NB4 (cell line): ENCODE measurements around the gene HOXC10.
A peak's percentile ranks its signal among the peaks of the same experiment; 100 is the strongest.

Source experiments
- DNase-seq: peaks from one replicate; pipeline ENCODE4 v3.0.0; 2010; ENCODE audit warnings: low read depth
- H3K4me3 ChIP-seq: one replicate; pipeline ENCODE4 v1.5.1; 2011; ENCODE audit warnings: mild to moderate bottlenecking, low read depth, low read length, moderate library complexity
- CTCF ChIP-seq: IDR thresholded peaks from one replicate; pipeline ENCODE4 v1.5.1; 2012; ENCODE audit warnings: low read depth, low read length
- MYC ChIP-seq: IDR thresholded peaks from 2 replicates; pipeline ENCODE4 v1.6.1; 2011; ENCODE audit warnings: low read depth, low read length
- POLR2A ChIP-seq: IDR thresholded peaks from 2 replicates; pipeline ENCODE4 v1.6.1; 2011; ENCODE audit warnings: mild to moderate bottlenecking; ENCODE audit not compliant: insufficient read length; ENCODE audit errors: extremely low read depth
- TF ChIP-seq, protein P1 (sequence below): IDR thresholded peaks from 2 replicates; pipeline ENCODE4 v1.6.1; 2011; ENCODE audit warnings: low read depth, low read length

The HOXC10 gene

DNA sequence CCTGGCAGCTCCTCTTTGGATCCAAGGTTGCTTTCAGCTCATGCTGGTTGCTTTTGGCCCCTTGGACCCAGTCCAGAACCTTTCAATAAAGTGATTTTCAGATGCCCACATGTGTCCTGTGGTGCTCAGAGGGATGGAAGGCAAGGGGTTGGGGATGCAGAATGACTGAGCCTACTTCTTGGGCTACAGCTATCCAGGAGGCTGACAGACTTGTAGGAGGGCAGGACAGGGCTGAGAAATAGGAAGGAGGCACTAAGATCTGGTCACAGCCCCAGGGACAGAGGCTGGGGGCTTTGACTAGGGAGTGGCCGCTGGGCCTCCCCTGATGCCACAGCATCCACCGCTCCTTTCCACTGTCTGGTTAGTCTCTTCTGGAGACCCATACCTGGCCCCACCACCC lies 13.3 kb upstream of the HOXC10 start:
- H3K4me3 ChIP-seq = no peak overlapping the region
- no peak for DNase-seq
- TF ChIP-seq, protein P1, sequence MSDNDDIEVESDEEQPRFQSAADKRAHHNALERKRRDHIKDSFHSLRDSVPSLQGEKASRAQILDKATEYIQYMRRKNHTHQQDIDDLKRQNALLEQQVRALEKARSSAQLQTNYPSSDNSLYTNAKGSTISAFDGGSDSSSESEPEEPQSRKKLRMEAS = no peak
- no peak for TF ChIP-seq POLR2A
- no peak for TF ChIP-seq MYC
- no peak for TF ChIP-seq CTCF

DNA sequence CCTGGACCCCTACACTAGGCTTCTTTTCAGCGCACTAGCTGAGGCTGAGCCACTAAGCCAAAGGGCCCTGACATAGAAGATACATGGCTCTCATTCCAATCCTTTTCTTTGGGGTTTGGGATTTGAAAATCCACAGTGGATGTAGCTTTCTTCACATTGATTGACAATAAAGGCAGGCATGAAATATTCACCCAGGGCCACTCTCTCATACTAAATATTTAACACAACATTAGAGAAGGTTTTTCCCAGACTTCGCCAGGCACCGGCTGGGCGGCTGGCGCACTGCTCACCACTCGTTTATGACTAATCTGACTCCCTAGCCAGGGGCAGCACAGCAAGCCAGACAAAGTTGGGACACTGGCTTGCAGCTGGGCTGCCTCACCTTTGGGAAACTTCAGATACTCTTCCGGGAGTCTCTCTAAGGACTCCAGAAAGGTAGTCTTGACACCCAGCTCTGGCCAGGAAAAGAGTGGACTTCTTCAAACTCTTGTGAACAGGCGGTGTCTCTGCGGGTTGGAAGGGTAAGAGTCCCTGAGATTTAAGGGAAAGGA lies 12.7 kb upstream of the HOXC10 start:
- no peak for DNase-seq
- no peak overlapping the region for H3K4me3 ChIP-seq
- TF ChIP-seq POLR2A (no peak), MYC (no peak), CTCF (no peak)
- TF ChIP-seq, protein P1 = no peak

- H3K4me3 ChIP-seq = peak within 1 kb of the TSS; percentile 66
- no peak for DNase-seq
These were observed 12.2 kb upstream of the HOXC10 start, which contains the start of gene HOXC11 for GRCh38 chr12:53972722-53973235. HOXC11 (plus strand) TSS chr12:53973126; CDS start chr12:53973242, 116 bp downstream.

DNA sequence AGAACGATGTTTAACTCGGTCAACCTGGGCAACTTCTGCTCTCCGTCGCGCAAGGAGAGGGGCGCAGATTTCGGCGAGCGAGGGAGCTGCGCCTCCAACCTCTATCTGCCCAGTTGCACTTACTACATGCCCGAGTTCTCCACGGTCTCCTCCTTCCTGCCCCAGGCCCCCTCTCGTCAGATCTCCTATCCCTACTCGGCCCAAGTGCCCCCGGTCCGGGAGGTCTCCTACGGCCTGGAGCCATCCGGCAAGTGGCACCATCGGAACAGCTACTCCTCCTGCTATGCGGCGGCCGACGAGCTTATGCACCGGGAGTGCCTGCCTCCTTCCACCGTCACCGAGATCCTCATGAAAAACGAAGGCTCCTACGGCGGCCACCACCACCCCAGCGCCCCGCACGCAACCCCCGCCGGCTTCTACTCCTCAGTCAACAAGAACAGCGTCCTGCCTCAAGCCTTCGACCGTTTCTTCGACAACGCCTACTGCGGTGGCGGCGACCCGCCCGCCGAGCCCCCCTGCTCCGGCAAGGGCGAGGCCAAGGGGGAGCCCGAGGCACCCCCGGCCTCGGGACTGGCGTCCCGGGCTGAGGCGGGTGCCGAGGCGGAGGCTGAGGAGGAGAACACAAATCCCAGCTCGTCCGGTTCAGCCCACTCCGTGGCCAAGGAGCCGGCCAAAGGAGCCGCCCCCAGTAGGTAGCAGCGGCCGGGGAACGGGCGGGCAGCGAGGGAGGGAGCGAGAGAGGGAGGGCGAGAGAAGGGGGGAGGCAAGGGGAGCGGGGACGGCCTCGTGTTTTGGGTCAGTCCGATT lies 11.5 kb upstream of the HOXC10 start:
- H3K4me3 ChIP-seq = peak overlapping the region; percentile 66
- TF ChIP-seq MYC = no peak
- TF ChIP-seq CTCF = no peak
- no peak for TF ChIP-seq POLR2A
- TF ChIP-seq, protein P1 = no peak
- peak; percentile 58 for DNase-seq

More at GRCh38 chr12:53972722-53973235, 12.2 kb upstream of the HOXC10 start, which contains the start of gene HOXC11:
- no peak for TF ChIP-seq POLR2A
- TF ChIP-seq CTCF = no peak
- TF ChIP-seq MYC = no peak
- TF ChIP-seq, protein P1 = no peak

DNA sequence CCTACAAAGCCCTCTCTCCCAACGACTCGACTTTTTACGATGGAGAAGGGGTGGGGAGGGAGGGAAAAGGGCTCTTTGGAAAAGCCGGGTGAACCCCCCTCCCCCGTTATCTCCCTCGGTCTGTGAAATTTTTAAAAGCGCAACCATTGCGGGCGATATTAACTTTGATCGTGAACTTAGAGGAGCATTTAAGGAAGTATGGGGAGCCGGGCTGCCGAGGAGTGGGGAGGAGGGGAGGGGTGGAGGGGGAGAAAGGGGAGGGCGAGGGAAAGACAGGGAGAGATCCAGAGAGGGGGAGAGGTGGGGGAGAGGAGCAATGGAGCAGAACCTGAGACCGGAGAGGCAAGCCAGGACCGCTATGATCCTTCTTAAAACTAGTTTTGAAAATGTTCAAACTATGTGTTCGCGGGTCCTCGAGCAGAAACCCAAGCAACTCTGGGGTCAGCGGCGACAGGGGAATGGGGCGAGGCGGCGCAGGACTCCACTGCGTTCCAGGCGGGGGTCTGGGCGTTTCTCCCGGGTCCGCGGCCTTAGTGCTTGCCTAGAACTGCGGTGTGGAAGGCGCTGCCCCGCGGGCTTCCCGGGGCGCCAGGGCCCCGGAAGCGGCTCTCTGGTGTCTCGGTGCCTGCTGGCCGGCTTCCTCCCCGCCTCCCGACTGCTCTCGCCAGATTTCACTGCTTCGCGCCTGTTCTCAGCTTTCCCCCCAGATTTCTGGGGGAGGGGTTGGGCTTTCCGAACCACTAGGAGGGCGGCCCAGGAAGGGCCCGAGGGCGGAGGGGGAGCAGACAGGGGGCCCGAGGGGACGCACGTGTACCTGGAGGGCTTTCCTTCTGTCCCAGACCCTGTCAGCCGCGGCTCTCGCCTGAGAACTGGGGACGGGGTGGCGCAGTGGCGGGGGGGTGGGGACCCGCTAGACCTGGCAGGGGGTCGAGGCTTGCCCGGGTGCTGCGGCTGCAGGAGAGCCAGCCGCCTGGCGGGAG lies 10.6 kb upstream of the HOXC10 start, which contains the start of gene HOTAIR:
Gene HOTAIR (minus strand): TSS at position 871 of the 980 bp plus-strand sequence.
- H3K4me3 ChIP-seq = peak within 1 kb of the TSS; percentile 66
- TF ChIP-seq CTCF (no peak), POLR2A (peak; percentile 51), MYC (0 out of 2 replicates have a peak, but pooled peaks have one; percentile 6)
- TF ChIP-seq, protein P1 = peak; percentile 6; the same call in 1 of the 2 replicates
- peak; percentile 76 for DNase-seq
